Kasumi-1 (cell line): ENCODE data around the gene HNRNPL.
"Not testable (repeated sequence)": the region's sequence is repeated elsewhere in the genome, so short reads cannot be mapped to it uniquely, and the experiment has no call there.

Source experiments
- DNase-seq, 2 experiments: peaks; one replicate each; lab custom pipeline; 2025; lab: John Stamatoyannopoulos, UW

HNRNPL gene

DNA sequence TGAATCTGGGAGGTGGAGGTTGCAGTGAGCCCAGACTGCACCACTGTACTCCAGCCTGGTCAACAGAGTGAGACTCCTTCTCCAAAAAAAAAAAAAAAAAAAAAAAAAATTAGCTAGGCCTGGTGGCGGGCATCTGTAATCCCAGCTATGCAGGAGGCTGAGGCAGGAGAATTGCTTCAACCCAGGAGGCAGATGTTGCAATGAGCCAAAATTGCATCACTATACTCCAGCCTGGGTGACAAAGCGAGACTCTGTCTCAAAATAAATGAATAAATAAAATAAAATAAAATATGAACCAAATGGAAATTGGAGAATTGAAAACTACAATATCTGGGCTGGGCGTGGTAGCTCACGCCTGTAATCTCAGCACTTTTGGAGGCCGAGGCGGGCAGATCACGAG, 20.6 kb downstream of the HNRNPL start:
- not testable (repeated sequence) for DNase-seq

DNA sequence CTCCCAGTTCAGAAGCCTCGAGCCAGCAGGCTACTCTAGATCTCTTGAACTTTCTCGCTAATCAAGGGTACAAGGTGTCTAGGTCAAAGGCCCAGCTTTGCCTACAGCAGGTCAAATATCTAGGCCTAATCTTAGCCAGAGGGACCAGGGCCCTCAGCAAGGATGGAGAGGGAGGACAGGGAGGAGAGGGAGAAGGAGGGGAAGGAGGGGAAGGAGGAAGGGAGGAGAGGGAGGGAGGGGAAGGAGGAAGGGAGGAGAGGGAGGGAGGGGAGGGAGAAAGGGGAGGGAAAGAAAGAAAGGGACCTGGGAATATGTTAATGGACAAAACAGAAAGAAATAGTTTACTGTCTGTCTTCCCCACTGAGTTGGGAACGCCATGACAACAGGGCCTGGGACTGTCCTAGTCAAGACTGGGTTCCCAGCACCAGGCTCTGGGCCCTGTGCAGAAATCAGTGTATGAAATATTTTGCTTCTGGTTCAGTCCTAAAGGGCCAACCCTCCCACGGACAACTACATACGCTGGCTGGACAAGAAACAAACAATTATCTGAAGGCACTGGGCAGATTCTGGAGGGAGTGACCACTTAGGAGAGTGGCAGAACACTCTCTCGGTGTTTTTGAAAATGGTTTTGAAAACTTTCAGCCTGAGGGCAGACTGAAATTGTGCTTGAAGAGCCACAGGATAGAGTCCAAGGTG, 22.8 kb downstream of the HNRNPL start:
- no peak for DNase-seq

- DNase-seq: not testable (repeated sequence)
Measured at GRCh38 chr19:38825936-38826335, 23.9 kb downstream of the HNRNPL start.

GRCh38 chr19:38821230-38821825, 28.5 kb downstream of the HNRNPL start:
- DNase-seq: not testable (repeated sequence)

- DNase-seq: no peak
Measured at GRCh38 chr19:38819231-38819920, 30.4 kb downstream of the HNRNPL start.

DNA sequence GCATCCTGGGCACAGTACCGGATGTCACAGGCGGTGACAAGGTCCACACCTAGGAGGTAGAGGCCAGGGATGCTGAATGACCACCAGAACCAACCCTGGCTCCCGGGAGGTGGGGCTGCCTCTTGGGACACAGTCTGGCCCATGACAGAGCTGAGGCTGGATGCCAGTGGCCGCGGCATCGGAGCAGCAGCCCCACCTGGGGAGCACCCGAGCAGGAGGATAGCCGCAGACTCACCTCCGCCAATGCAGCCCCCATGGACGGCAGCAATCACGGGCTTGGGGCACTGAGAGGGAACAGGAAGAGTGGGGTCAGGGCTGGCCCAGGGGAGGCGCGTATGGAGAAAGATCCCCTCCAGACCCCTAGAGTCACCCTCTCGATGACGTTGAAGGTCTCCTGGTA, 32.7 kb downstream of the HNRNPL start:
- DNase-seq: no peak

GRCh38 chr19:38816131-38816750, 33.5 kb downstream of the HNRNPL start:
- DNase-seq: no peak

DNA sequence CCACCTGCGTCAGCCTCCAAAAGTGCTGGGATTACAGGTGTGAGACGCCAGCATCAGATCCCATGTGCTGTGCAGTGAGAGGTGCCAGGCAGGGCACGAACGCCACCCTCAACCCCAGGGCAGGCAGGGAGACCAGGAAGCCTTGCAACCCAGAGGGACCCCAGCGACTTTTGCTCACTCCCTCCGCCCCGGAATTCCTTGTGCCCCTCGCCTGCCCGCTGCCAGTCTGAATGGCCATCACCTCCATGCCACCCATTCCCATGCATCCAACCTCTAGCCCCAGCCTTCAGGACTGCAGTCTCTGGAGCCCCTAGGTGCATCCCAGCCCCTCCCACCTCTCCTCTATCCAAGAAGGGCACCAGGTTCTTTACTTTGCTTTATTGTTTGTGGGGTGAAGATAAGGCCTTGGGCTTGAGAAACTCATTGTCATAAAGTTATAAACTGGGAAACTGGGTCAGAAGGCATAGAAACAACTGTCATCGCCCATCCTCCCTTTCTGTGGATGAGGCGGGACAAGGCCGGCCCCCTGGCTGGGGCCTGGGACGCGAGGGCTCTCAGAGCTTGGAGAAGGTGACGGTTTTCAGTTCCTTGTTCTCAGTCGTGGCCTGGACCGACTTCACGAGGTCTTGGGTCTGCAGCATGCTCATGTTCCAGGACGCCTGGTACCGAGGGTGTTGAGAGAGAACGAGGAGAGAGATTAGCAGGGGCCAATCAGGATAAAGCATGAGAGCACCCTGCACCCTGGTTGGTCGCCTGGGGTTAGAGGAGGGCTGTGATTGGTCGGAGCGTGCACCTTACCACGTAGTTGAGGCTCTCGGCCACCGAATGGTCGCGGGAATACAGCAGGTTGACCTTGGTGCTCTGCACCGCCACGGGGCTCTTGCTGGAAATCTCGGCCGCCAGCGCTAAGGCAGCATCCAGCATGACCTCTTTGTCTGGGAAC, 34.5 kb downstream of the HNRNPL start:
- DNase-seq: no peak

DNA sequence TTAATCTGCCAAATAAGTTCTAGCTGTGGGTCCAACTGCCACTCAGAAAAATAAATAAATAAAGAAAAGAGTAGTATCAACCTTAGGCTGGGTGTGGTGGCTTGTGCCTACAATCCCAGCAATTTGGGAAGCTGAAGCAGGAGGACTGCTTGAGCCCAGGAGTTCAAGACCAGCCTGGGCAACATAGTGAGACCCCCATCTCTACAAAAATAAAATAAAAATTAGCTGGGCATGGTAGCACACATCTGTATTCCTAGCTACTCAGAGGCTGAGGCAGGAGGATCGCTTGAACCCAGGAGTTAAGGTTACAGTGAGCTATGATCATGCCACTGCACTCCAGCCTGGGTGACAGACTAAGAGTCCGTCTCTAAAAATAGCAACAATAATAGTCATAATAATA, 35.9 kb downstream of the HNRNPL start:
- not testable (repeated sequence) for DNase-seq

DNA sequence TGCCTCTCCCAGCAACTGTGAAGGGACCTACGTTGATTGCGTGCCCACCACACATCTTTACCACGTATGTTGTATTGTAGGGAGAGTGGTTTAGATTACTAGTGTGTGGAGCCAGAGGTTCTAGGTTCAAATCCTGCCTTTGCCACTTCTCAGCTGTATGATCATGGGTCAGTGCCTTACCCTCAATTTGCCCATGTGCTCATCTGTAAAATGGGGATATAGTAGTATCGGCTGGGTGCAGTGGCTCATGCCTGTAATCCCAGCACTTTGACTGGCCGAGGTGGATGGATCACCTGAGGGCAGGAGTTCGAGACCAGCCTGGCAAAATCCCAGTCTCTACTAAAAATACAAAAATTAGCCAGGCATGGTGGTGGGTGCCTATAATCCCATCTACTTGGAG, 36.5 kb downstream of the HNRNPL start:
- DNase-seq: no peak

- no peak for DNase-seq
Measured at GRCh38 chr19:38812841-38813320, 36.9 kb downstream of the HNRNPL start, which contains the start of gene LGALS4. Gene LGALS4 (minus strand): TSS chr19:38812945. CDS start chr19:38812886, 59 bp downstream.

DNA sequence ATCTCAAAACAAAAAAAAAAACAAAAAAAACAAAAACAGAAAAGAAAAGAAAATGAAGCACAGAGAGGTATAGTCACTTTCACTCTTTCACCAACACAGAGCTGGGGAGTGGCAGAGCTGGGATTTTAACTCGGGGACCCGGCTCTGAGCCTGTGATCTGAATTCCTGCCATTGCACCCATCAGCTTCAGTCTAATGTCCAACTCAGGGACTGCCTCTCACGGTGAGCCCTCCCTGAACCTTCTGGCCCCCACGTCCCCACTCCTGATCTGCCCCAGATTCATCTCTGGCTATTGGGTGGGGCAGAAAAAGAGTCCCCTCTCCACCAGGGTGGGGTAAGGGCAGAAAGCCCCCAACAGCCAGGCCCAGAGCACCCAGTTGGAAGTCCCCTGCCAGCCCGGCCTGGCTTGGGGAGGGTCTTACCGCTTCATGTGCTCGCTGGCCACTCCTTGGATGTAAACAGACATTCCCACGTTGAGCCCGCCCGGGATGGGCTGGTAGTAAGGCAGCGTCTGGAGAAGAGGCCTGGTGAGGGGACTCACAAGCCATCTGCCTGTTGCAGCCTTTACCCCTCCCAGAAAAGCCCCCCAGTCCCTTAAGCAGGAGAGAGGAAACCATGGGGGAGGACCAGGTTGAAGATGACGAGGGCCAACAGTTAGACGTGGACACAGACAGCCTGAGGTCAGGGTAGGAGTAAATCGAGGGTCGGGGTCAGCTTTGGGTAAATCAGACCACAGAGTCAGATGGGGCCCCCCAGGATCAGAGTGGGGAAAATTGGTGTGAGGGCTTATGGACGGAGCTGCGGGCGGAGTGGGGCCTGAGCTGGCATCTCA, 37.6 kb downstream of the HNRNPL start:
- DNase-seq: no peak

DNA sequence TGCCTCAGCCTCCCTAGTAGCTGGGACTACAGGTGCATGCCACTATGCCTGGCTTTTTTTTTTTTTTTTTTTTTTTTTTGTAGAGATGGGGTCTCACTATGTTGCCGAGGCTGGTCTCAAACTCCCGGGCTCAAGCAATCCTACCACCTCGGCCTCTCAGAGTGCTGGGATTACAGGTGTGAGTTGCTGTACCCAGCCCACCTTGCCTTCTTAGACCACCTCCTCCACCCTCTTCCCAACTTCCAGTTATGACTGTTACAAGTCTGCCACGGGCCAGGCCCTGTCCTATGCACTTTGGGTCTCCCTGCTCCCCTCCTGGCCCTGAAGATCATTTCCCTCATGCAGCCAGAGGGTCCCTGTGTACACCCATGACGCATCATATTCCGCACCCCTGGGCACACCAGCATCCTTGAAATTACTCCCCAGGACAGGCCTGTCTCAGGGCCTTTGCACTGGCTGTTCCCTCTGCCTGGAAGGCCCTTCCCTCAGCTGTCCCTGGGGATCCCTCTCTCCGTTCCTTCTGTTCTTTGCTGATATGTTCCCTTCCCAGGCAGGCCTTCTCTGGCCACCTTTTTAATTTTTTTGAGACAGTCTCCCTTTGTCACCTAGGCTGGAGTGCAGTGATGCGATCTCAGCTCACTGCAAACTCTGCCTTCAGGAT, 40.1 kb downstream of the HNRNPL start:
- DNase-seq: no peak

- DNase-seq: no peak
Measured at GRCh38 chr19:38808741-38809140, 41.0 kb downstream of the HNRNPL start.

GRCh38 chr19:38807374-38808098, 42.2 kb downstream of the HNRNPL start:
- not testable (repeated sequence) for DNase-seq

GRCh38 chr19:38806371-38806770, 43.4 kb downstream of the HNRNPL start:
- DNase-seq: no peak

- DNase-seq: no peak
Measured at GRCh38 chr19:38805180-38805579, 44.6 kb downstream of the HNRNPL start.

DNA sequence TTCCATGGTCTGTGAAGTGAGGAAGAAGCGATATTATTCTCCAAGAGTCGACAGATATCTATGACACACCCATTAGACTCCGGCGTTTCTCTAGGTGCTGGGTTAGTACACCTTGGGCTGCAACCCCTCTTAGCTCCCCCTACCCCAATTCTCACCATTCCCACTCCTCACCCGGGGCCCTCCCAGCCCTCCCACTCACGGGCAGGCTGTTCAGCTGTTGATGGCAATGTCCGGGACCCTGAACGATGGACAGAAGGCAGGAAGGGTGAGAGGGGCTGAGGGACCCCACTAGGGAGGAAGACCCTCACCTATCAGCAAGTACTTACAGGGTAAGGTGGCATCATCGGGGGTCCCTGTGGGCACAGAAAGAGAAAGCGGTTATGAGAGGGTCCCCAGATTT, 46.2 kb downstream of the HNRNPL start:
- DNase-seq: no peak
